GM19238 (cell line): ENCODE data around the gene GIMAP8.

ENCODE experiments used
- DNase-seq: peaks from one replicate; pipeline ENCODE4 v3.0.0; 2011; ENCODE audit warnings: low spot score; ENCODE audit not compliant: insufficient read length

The GIMAP8 gene

GRCh38 chr7:150450491-150451001 is at the start of gene GIMAP8:
TSS of gene GIMAP8 (plus strand) at chr7:150450630. CDS start at chr7:150466699, 16,069 bp downstream.
- no peak for DNase-seq

- no peak for DNase-seq
These were observed 49.5 kb upstream of the GIMAP8 start for GRCh38 chr7:150400788-150401423.

DNA sequence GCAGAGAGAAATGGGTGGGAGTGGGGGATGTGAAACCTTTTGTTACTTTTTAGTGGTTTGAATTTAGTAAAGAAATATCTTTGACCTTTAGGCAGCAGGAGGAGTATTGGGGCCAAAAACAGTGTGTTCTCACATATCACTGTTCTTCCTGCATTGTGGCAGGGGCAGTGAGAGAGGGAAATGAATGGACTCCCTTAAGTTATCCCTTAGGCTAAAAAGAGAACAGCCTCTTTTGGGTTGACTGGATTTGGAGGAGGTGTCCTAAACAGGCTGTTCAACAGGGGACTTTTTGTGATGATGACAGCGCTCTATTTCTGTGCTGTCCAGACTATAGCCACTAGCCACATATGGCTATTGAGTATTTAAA is 49.0 kb upstream of the GIMAP8 start:
- DNase-seq, result no peak

- DNase-seq, result no peak
These were observed 48.4 kb upstream of the GIMAP8 start for GRCh38 chr7:150401861-150402631.

DNA sequence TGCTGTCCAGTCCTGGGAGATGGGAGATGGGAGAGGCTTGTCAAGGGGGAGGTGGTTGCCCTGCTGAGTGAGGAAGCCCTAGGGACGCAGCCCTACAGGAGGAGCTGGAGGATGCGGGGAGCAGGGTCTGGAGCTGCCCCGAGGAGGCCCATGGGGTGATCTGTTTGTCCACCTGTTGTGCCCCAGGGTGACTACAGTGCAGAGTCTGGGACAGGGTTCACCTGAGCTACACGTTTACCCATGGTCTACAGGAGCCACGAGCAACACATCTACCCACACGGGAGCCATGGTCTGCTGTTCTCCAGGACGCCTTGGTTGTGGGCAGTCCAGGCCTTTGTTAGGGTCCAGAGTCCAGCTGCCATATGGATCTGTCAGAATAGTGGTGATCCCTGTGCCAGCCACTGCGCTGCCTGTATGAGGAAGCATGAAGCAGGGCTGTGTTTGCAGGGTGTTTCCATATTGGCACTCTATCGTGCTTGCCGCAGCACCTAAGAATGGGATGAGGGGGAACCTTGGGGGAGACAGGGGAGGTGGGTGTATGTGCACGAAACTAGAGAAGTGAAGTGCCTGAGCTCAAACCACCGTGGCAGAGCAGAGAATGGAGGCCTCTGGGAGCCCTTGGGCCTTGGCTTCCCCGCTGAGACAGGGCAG is 47.6 kb upstream of the GIMAP8 start:
- DNase-seq, result no peak

DNA sequence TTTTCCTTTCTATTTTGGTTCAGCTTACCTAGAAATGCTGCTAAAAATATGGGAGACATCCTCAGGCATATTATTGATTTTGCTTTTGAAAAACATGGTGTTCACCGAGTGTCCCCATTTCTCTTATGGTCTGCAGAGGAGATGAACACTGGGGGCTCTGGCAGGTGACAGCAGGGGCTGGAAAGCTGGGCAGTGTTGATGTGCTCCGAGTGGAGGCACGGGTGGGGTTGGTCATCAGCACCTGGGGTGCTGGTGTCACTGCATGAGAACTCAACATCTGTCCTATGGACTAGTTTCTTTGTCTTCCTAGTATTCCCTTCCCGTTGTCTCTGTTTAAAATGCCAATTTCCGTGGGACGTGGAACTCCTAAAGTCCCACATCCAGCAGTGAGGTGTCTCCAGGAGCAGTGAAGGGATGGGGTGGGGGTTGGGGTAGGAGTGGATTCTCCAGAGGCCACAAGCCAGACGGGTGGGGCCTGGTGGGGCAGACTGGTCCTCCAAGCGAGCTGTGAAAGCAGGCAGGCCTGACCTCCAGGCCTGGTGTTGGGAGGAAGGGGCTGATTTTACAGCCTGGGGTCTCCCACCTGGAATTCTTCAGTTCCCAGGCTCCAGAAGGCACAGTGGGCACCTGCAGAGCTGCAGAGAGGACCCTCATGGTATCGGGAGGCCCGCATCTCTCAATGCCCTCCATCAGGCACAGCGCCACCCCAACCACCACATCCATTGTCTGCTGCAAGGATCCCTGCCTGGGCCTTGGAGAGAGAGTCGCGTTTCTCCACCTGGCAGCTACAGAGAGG is 46.9 kb upstream of the GIMAP8 start:
- no peak for DNase-seq

- no peak for DNase-seq
These were observed 46.1 kb upstream of the GIMAP8 start for GRCh38 chr7:150404172-150404804.

DNA sequence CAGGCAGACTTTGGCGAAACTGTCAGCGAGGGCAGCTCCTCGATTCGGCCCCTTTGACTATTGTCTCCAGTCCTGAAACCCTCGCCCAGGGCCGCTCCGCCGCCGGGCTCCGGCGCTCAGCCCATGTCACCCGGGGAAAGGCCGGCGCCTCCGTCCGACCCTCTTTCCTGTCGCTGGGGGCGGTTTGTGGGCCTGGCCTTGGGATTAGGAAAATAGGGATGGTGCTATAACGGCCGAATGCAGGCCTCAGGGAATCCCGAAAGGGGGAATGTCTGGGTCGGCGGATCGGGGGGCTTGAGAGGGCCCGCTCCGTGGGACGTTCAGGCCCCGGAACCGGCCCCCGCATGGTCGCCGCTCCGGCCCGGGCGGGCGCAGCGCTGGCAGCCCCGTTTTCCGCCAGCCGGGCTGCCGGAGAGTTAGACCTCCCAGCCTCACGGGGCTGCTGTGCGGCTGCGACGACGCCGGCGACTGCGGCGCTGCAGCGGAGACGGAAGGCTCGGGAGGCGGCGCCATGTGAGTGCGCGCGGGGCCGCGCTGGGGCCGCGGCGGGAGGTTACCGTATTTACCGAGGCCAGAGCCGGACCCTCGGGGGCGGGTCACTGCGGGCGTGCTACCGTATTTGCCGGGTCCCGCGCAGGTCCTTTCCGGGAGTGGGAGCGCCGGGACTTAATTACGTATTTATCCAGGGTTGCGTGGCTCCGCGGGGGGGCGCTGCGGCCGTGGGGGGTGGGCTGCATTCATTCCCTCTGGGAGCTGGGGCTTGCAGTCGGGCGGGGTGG is 45.4 kb upstream of the GIMAP8 start:
- peak; percentile 85 for DNase-seq

- DNase-seq, result peak; percentile 38
These were observed 44.7 kb upstream of the GIMAP8 start for GRCh38 chr7:150405584-150406311.

- DNase-seq, result no peak
These were observed 44.2 kb upstream of the GIMAP8 start for GRCh38 chr7:150406312-150406566.

DNA sequence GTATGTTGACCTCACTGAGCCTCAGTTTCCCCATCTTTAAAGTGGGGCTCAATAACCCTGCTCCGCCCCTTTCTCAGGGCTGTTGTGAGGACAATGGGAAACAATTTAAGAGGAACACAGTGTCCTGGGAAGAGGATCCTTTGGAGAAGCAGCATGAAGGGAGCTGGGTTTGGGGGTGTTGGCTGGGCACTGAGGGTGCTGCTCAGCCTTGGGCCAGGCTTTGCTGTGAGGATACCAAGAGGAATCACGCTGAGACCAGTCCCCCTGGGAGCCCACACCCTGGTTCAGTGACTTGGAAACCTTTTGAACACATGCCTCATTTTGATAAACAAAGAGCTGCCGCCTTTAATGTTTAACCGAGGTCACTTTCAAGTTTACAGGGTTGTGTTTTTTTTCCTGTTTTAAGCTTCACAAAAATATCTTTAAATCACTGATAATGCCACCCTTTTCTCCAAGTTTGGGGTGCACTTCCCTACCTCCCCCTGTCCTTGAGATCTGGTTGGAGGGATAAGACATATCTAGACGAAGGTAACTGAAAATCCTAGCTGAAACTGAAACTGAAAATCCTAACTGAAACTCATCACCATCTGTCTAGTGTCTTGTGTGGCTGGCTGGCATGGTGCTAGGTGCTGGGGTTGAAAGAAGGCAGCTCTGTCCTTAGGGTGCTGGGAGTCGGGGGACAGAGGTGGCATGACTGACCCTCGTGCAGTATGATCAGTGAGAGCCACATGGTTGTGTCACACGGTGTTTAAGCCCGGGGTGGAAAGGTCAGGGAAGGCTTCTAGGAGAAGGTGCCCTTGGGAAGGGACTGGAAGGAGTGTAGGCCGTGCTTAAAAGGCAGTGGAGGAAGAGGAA is 43.6 kb upstream of the GIMAP8 start:
- DNase-seq, result peak; percentile 65

- DNase-seq, result no peak
These were observed 42.6 kb upstream of the GIMAP8 start for GRCh38 chr7:150407588-150408392.

GRCh38 chr7:150408393-150409299 is 41.8 kb upstream of the GIMAP8 start:
- DNase-seq, result peak; percentile 47

DNA sequence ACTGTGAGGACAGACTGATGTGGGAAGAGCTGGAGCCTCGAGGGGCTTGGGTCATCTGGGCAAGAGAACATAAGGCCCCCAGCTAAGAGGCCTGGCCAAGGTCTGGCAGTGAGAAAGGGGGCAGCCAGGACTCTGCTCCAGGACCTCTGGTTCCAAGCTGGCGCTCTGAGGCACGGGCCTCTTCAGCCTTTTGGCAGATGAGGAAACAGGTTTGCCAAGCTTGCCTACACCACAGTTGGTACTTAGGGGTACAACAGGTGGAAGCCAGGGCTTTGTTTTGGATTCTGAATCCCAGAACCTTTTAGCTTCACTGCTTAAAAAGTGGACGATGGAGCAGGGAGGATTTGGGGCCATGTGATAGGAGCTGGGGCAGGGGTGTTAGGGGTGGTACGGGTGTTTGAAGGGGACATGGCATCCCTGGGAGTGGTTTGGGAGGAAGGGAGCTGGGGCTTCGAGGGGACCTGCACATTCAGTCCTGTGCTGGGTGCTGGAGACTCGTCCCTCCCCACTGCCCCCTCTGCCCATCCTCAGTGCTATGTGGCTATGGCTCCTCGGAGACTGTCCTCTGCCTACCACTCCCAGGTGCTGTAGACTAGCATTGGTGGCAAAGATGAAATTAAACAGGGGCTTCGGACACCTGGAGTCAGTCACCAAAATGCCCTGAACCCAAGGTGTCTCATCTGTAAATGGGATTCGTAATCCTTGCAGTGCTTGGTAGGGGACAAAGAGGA is 41.0 kb upstream of the GIMAP8 start:
- no peak for DNase-seq

- DNase-seq, result no peak
These were observed 40.3 kb upstream of the GIMAP8 start for GRCh38 chr7:150410131-150410530.

DNA sequence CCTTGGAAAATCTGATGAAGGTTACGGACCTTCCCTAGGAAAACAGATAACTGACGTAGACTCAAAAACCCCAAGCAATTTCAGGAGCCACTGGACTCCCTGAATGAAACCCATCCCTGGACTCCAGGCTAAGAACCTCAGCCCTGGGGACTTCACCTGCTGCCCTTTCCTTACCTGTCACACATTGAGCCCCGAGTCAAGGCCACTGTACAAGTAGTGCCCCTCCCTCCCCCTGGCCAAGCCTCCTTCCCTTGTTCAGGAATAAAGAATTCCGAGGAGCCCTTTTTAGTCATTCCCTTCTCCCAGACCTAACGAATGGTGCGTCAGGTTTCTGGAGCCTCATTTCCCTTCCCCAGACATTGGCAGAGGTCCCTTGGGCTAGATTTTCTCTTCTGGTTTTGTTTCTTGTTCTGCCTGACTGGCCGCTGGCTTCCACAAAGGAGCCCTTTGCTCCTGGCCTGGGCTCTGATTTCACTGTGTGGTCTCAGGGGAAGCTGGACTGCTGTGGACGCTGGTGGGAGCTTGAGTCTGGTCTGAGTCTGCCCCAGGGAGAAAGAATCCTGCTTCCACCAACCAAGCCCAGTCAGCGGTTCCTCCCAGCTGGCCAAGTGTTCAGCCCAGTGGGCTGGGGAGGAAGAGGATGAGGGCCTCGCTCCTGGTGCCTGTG is 39.6 kb upstream of the GIMAP8 start:
- no peak for DNase-seq
